DMS 273 treated with DMSO at 0.1 percent for 48 hours (cell line): ENCODE results near the gene DOK3.
"Not testable (repeated sequence)": the region's sequence is repeated elsewhere in the genome, so short reads cannot be mapped to it uniquely, and the experiment has no call there.

Experiments
- DNase-seq: peaks from one replicate; lab custom pipeline; 2025; lab: John Stamatoyannopoulos, UW

Gene DOK3

GRCh38 chr5:177535125-177535524 is 25.5 kb upstream of the DOK3 start:
- DNase-seq = no peak

- not testable (repeated sequence) for DNase-seq
Observed at GRCh38 chr5:177534433-177534832, 24.8 kb upstream of the DOK3 start.

- DNase-seq = no peak
Observed at GRCh38 chr5:177531209-177531940, 21.7 kb upstream of the DOK3 start.

- DNase-seq = no peak
Observed at GRCh38 chr5:177530638-177531037, 21.0 kb upstream of the DOK3 start.

- no peak for DNase-seq
Observed at GRCh38 chr5:177529247-177530203, 19.9 kb upstream of the DOK3 start.

- no peak for DNase-seq
Observed at GRCh38 chr5:177528631-177529030, 19.0 kb upstream of the DOK3 start.

- DNase-seq = no peak
Observed at GRCh38 chr5:177527595-177527994, 18.0 kb upstream of the DOK3 start.

GRCh38 chr5:177526791-177527190 is 17.2 kb upstream of the DOK3 start:
- no peak for DNase-seq

GRCh38 chr5:177526191-177526590 is 16.6 kb upstream of the DOK3 start:
- DNase-seq = no peak

GRCh38 chr5:177524941-177525655 is 15.5 kb upstream of the DOK3 start:
- DNase-seq = no peak

- no peak for DNase-seq
Observed at GRCh38 chr5:177524539-177524900, 14.9 kb upstream of the DOK3 start.

- DNase-seq = no peak
Observed at GRCh38 chr5:177523711-177524538, 14.3 kb upstream of the DOK3 start.

GRCh38 chr5:177520916-177521513 is 11.4 kb upstream of the DOK3 start:
- no peak for DNase-seq

GRCh38 chr5:177520271-177520670 is 10.6 kb upstream of the DOK3 start:
- no peak for DNase-seq

GRCh38 chr5:177519463-177520235 is 10.0 kb upstream of the DOK3 start:
- no peak for DNase-seq

- peak; percentile 96 for DNase-seq
Observed at GRCh38 chr5:177516601-177517568, 7.3 kb upstream of the DOK3 start, which contains the start of gene DDX41. DDX41 (minus strand) TSS chr5:177516961; CDS start chr5:177516945, 16 bp downstream.

- no peak for DNase-seq
Observed at GRCh38 chr5:177515580-177515979, 6.0 kb upstream of the DOK3 start.

- no peak for DNase-seq
Observed at GRCh38 chr5:177514541-177514940, 4.9 kb upstream of the DOK3 start.

- DNase-seq = no peak
Observed at GRCh38 chr5:177513500-177513899, 3.9 kb upstream of the DOK3 start.
